OCI-LY3 (cell line): Measurements from ENCODE around the gene NEK8.
"Not testable (repeated sequence)": the region's sequence is repeated elsewhere in the genome, so short reads cannot be mapped to it uniquely, and the experiment has no call there.

ENCODE experiments used
- H2AFZ ChIP-seq: fragments of 200-600, 300-600 bp; shearing (Covaris generic); 2 replicates; pipeline ENCODE4 v1.6.0; 2014; ENCODE audit warnings: antibody characterized with exemption, low read depth, low read length
- H3K27ac ChIP-seq: fragments of 200-600, 300-600 bp; sonication (generic); 2 replicates; pipeline ENCODE4 v1.5.1; 2014; ENCODE audit warnings: mild to moderate bottlenecking, low read length, moderate library complexity, mixed read lengths
- H3K27me3 ChIP-seq: fragments of 200-600, 300-600 bp; sonication (generic); 2 replicates; pipeline ENCODE4 v1.6.1; 2014; ENCODE audit warnings: low read depth, low read length, mixed read lengths
- H3K36me3 ChIP-seq: fragments of 200-600, 300-600 bp; sonication (generic); replicated peaks from 2 replicates; pipeline ENCODE3; 2014; ENCODE audit warnings: low read depth, low read length, mixed read lengths
- H3K4me1 ChIP-seq: fragments of 300-600, 200-600 bp; sonication (generic); 2 replicates; pipeline ENCODE4 v1.6.1; 2014; ENCODE audit warnings: low read length, mixed read lengths
- H3K4me2 ChIP-seq: fragments of 200-600, 300-600 bp; sonication (generic); 2 replicates; pipeline ENCODE4 v1.6.1; 2014; ENCODE audit warnings: low read length, mixed read lengths
- H3K4me3 ChIP-seq: fragments of 300-600, 200-600 bp; sonication (generic); 2 replicates; pipeline ENCODE4 v1.5.1; 2014; ENCODE audit warnings: antibody characterized with exemption, mild to moderate bottlenecking, low read length, moderate library complexity
- H3K79me2 ChIP-seq: fragments of 300-600, 200-600 bp; shearing (Covaris generic); 2 replicates; pipeline ENCODE4 v1.6.1; 2014; ENCODE audit warnings: mild to moderate bottlenecking, low read length, mixed read lengths
- H3K9ac ChIP-seq: fragments of 300-600, 200-600 bp; shearing (Covaris generic); 2 replicates; pipeline ENCODE4 v1.6.0; 2014; ENCODE audit warnings: mild to moderate bottlenecking, low read length, moderate library complexity
- H3K9me3 ChIP-seq: fragments of 200-600, 300-600 bp; shearing (Covaris generic); 2 replicates; pipeline ENCODE4 v1.6.1; 2014; ENCODE audit warnings: low read length, mixed read lengths; ENCODE audit not compliant: insufficient read depth
- H4K20me1 ChIP-seq: fragments of 200-600, 300-600 bp; sonication (generic); 2 replicates; pipeline ENCODE4 v1.6.1; 2016; ENCODE audit warnings: low read length, mixed read lengths; ENCODE audit not compliant: insufficient read depth
- CTCF ChIP-seq: fragments of 200-600, 300-600 bp; sonication (generic); IDR thresholded peaks from 2 replicates; pipeline ENCODE4 v1.5.1; 2014; ENCODE audit warnings: antibody characterized with exemption, low read length, low read depth
- EZH2phosphoT487 ChIP-seq: fragments of 200-600 bp; shearing (Covaris generic); IDR thresholded peaks from 2 replicates; pipeline ENCODE4 v1.6.1; 2018; ENCODE audit warnings: antibody characterized with exemption, mixed run types, low read depth

NEK8 gene

DNA sequence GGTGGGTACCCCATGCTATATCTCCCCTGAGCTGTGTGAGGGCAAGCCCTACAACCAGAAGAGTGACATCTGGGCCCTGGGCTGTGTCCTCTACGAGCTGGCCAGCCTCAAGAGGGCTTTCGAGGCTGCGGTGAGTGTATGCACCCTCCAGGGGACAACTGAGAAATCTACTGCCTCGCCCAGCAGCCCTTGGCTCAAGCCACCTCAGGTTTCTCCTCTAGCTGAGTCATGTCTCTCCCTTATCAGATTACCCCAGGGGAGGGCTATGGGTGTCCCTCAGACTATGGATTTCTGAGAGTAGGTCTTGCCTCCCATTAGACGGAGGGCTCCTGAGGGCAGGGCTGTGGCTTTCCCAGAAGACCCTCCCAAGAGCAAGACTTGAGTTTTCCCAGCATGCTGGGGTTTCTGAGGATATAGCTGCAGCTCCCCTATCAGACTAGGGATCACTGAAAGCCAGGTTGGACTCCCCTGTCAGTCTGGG is 6.7 kb downstream of the NEK8 start:
- peak overlapping the region; percentile 28; the same call in 1 of the 2 replicates for H3K27ac ChIP-seq

GRCh38 chr17:28735913-28736769 is 7.6 kb downstream of the NEK8 start:
- not testable (repeated sequence) for H4K20me1 ChIP-seq, H3K9ac ChIP-seq, H2AFZ ChIP-seq, H3K4me2 ChIP-seq, H3K9me3 ChIP-seq, H3K4me3 ChIP-seq, H3K27me3 ChIP-seq, H3K27ac ChIP-seq
- H3K79me2 ChIP-seq: peaks cover 12% of the 10 kb centered on the region
- peaks cover 70% of the 10 kb centered on the region for H3K4me1 ChIP-seq
- H3K36me3 ChIP-seq: peaks cover 42% of the 10 kb centered on the region

More for the DNA sequence above, 6.7 kb downstream of the NEK8 start:
- Histone ChIP-seq H3K4me1 (peaks cover 61% of the 10 kb centered on the region), H3K4me3 (no peak overlapping the region), H4K20me1 (no peaks in the 10 kb centered on the region), H3K79me2 (peaks cover 12% of the 10 kb centered on the region), H3K9me3 (no peaks in the 10 kb centered on the region), H3K4me2 (no peak overlapping the region), H2AFZ (no peak overlapping the region), H3K27me3 (no peaks in the 10 kb centered on the region), H3K36me3 (peaks cover 35% of the 10 kb centered on the region), H3K9ac (no peak overlapping the region)
- no peak for TF ChIP-seq CTCF
- TF ChIP-seq EZH2phosphoT487: no peak

DNA sequence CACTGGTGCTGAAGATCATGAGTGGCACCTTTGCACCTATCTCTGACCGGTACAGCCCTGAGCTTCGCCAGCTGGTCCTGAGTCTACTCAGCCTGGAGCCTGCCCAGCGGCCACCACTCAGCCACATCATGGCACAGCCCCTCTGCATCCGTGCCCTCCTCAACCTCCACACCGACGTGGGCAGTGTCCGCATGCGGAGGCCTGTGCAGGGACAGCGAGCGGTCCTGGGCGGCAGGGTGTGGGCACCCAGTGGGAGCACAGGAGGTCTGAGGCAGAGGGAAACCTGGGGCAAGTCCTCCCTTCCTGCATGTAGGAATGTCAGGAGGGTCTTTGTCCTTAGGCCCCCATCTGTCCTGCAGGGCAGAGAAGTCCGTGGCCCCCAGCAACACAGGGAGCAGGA is 8.7 kb downstream of the NEK8 start:
- H3K27ac ChIP-seq: peak overlapping the region; percentile 94
- H3K4me3 ChIP-seq: peak overlapping the region; percentile 60
- peak overlapping the region; percentile 81 for H3K4me2 ChIP-seq
- no peaks in the 10 kb centered on the region for H3K9me3 ChIP-seq
- H3K79me2 ChIP-seq: peaks cover 12% of the 10 kb centered on the region
- H4K20me1 ChIP-seq: no peaks in the 10 kb centered on the region
- H3K4me1 ChIP-seq: peaks cover 82% of the 10 kb centered on the region
- TF ChIP-seq CTCF (no peak), EZH2phosphoT487 (no peak)
- peak overlapping the region; percentile 89; the same call in 1 of the 2 replicates for H3K9ac ChIP-seq
- peaks cover 42% of the 10 kb centered on the region for H3K36me3 ChIP-seq
- no peaks in the 10 kb centered on the region for H3K27me3 ChIP-seq
- H2AFZ ChIP-seq: no peak overlapping the region

GRCh38 chr17:28737770-28738679 is 9.4 kb downstream of the NEK8 start:
- Histone ChIP-seq H3K4me3 (peak overlapping the region; percentile 60), H2AFZ (no peak overlapping the region), H3K36me3 (peaks cover 42% of the 10 kb centered on the region), H3K9me3 (no peaks in the 10 kb centered on the region), H3K4me2 (peak overlapping the region; percentile 81), H3K9ac (peak overlapping the region; percentile 89), H3K27ac (peak overlapping the region; percentile 94), H3K27me3 (no peaks in the 10 kb centered on the region), H4K20me1 (no peaks in the 10 kb centered on the region), H3K4me1 (peaks cover 85% of the 10 kb centered on the region), H3K79me2 (peaks cover 19% of the 10 kb centered on the region)
- no peak for TF ChIP-seq EZH2phosphoT487
